Gastrocnemius medialis (tissue), 4 donors: ENCODE measurements around the gene ACVR1B.

Source experiments
- POLR2A ChIP-seq, 2 donors: fragments of 450-650 bp; IDR thresholded peaks; one replicate each; pipeline ENCODE4 v1.6.1; 2017; ENCODE audit warnings: antibody characterized with exemption in 2 of 2, mild to moderate bottlenecking in 2 of 2, moderate library complexity in 2 of 2
- TF ChIP-seq, protein P1 (sequence below), 5 experiments: fragments of 450-650 bp in 3 of 5; fragments of 200-600 bp in 2 of 5; sonication (generic) in 2 of 5; IDR thresholded peaks in 4 of 5; conservative IDR thresholded peaks in 1 of 5; 1 replicate in 4 of 5; 2 replicates in 1 of 5; pipeline ENCODE4 v1.5.1; 2016 to 2019; ENCODE audit warnings: antibody characterized with exemption in 5 of 5, mild to moderate bottlenecking in 3 of 5, moderate library complexity in 3 of 5

DNA sequence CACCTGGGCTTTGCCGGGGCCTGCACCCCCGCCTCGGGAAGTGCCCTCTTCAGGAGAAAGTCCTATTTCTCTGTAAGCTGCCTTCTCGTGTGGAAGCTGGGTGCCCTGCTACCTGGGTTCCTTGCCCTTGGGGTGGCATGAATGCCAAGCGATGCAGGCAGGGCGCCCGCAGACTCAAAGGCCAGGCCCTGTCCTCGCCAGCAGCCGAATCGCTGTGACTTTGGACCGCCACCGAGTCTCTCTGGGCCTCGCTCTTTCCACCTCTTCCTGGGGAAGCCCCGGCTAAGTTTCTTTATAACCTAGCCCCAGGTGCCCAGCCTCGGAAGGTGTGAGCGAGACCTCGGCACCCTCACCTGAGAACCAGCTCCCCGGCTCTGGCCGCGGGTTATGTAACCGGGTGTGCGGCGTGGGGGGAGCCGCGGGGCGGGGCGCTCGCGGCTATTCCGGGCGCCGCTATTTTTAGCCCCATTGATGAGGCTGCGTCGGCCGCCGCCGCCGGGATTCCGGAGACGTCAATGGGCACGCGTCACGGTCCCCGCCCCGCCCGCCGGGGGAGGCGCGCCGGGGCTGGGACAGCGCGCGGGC is 85.2 kb downstream of the ACVR1B start:
- TF ChIP-seq, protein P1, sequence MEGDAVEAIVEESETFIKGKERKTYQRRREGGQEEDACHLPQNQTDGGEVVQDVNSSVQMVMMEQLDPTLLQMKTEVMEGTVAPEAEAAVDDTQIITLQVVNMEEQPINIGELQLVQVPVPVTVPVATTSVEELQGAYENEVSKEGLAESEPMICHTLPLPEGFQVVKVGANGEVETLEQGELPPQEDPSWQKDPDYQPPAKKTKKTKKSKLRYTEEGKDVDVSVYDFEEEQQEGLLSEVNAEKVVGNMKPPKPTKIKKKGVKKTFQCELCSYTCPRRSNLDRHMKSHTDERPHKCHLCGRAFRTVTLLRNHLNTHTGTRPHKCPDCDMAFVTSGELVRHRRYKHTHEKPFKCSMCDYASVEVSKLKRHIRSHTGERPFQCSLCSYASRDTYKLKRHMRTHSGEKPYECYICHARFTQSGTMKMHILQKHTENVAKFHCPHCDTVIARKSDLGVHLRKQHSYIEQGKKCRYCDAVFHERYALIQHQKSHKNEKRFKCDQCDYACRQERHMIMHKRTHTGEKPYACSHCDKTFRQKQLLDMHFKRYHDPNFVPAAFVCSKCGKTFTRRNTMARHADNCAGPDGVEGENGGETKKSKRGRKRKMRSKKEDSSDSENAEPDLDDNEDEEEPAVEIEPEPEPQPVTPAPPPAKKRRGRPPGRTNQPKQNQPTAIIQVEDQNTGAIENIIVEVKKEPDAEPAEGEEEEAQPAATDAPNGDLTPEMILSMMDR (IDR thresholded peaks at IDR 0.05 in 4 of 5, conservative IDR thresholded peaks at IDR 0.05 in 1 of 5) = no peak
- TF ChIP-seq POLR2A (IDR thresholded peaks at IDR 0.05) = peak; percentile 67 to 92
